GM21737 (cell line): ENCODE measurements around the gene IFNAR2.
"Not testable (repeated sequence)": the region's sequence is repeated elsewhere in the genome, so short reads cannot be mapped to it uniquely, and the experiment has no call there.

ENCODE experiments used
- ATAC-seq: cut with Tn5 transposase; IDR thresholded peaks from one replicate; pipeline ENCODE4 v1.9.1; 2021; ENCODE audit warnings: mild to moderate bottlenecking, moderate library complexity; ENCODE audit not compliant: unreplicated experiment

The IFNAR2 gene

DNA sequence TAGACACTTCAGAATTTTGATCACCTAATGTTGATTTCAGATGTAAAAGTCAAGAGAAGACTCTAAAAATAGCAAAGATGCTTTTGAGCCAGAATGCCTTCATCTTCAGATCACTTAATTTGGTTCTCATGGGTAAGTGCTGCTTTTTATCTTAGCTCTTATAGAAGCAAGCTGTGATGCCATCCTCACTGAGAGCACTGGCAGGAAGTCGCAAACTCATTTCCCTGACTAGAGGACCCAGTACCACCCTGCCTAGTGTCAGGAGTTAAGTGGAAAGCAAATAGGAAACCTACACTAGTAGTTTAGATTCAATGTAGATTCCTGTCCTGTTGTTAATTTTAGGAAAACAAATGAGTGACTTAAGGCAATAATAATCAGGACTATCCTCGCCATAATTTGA is 12.1 kb downstream of the IFNAR2 start:
- ATAC-seq: no peak

DNA sequence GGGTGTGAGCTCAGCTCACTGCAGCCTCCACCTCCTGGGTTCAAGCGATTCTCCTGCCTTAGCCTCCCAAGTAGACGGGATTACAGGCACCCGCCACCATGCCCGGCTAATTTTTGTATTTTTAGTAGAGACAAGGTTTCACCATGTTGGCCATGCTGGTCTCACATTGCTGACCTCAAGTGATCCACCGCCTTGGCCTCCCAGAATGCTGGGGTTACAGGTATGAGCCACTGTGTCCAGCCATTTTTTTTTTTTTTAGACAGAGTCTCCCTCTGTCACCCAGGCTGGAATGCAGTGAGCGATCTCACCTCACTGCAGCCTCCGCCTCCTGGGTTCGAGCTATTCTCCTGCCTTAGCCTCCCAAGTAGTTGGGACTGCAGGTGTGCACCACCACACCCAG is 13.1 kb downstream of the IFNAR2 start:
- ATAC-seq: not testable (repeated sequence)

DNA sequence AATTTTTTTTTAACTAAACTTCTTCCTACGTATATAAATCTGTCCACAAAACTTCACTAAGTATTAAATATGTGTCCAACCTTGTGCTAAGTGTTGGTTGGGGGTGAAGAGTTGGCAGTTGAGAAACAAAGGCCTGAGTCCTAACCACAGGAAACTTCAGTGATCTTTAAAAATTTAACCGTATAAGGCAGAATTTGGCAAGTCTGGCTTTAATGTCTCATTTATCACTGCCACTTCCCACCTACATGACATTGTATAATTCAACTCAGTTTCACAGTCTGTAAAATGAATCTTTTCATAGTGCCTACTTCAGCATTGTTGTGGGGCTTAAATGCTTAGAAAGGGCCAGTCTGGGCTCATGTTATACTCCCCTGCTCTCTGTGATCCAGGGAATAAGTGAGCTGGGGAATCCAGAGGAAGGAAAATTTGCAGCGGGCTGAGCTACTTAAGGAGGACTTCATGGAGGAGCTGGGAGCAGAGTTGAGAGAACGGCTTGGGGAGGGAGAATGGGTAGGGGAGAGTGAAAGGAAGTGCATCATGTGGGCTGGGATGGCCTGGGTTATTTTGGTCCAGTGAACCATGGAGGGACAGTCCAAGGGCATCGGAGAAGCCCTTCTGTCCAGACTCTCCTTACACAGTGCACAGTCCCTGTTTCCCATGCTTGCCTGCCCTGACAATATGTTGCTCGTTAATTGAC is 14.5 kb downstream of the IFNAR2 start:
- no peak for ATAC-seq

DNA sequence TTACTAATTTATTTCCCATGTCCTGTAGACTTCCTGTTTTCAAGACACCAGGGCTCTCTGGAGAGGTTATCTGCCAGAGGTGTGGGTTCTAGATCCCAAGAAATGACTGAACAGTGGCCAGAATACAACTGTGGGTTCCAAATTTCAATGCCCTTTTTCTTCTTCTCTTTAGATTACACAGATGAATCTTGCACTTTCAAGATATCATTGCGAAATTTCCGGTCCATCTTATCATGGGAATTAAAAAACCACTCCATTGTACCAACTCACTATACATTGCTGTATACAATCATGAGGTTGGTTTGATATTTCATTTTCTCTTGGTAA is 15.0 kb downstream of the IFNAR2 start:
- ATAC-seq: no peak

DNA sequence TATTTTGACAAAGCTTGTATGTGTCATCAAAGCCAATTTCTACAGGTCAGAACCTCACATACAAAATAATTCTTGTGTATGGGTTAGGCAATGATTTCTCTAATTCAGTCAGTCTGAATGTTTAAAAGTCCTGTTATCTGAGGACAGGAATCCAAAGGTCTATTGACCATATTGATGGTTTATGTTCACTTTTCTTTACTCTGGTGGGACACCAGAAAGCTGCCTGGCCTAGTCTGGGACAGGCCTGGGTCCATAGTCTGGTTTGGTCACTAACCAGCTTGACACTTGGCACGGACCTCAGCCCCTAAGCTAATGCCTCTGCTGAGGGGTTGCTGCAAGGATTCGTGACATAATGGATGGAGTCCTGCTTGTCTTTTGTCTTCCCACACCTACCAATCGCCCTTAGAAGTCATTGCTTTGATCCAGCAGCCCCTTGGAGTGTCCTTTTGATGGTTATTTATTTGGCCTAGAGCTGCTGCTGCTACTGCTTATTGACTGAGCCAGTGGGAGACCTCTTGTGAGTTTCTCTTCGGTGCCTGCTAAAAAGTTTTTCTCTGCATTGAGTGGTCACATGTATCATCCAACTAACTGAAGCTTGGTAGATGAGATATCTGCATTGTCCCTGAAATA is 15.7 kb downstream of the IFNAR2 start:
- ATAC-seq: no peak

DNA sequence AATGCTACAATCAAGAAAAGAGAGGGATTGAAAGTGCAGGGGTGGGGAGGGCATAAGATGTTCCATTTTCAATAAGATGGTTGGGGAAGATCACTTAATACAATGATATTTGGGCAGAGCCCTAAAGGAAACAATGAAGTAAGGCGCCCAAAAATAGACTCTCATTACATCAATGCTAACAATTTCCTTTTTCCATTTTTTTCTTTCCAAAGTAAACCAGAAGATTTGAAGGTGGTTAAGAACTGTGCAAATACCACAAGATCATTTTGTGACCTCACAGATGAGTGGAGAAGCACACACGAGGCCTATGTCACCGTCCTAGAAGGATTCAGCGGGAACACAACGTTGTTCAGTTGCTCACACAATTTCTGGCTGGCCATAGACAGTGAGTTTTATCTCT is 16.8 kb downstream of the IFNAR2 start:
- no peak for ATAC-seq

DNA sequence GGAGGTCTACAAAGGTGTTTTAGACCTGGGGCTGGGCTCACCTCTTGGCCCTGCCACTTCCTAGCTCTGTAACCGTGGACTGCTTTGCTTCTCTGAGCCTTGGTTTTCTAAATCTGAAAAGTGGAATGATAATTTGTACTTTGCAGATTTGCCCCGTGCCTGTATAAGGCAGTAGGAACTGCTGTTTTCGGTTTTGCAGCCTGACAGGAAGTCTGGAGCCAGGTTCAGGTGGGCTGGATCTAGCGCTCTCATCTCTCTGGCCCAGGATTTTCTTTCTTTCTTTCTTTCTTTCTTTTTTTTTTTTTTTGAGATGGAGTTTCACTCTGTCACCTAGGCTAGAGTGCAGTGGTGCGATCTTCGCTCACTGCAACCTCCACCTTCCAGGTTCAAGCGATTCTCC is 17.2 kb downstream of the IFNAR2 start:
- no peak for ATAC-seq

DNA sequence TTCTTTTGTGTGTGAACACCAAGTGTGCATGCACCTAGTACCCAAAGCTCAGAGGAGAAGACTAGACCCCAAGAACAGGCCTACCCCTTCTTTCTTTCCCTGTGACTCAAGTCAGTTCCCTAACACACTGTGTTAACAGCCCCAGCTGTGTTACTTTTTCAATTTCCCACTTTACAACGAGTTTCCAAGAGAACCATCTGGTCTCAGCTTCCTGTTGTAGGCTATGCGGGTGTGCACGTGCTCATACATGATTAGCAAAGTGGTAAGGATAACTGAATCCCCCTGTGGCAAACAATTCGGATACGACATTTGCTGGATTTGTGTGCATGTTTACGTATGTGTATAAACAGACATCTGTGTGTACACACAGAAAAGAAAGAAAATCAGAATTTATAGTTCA is 17.9 kb downstream of the IFNAR2 start:
- ATAC-seq: no peak

DNA sequence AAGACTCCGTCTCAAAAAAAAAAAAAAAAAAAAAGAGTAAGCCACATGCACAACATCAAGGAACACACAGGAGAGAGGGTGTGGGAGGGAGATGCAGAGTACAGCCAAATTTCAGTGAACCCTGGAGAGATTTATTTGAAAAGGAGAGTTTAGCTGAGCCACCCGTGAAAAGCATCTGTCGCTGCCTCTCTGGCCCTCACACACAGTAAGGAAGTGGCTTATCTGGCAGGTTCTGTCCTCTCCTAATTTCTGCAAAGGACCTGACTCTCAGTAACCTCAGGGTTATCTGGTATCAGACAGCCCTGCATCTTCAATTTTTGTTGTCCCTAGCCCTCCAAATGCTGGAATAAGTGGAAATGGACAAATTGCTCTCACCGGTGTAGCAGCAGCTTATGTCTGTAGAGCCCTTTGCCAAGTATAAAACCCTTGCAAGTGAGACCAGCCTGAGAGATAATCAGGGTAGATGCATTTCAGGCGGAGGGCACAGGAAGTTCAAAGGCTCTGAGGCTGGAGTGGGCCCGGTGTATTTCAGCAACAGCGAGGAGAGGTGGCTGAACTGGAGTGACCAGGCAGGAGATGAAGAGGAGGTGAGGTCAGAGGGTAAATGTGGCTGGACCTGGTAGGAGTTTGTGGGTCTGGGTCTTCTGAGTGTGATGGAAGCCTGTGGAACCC is 19.7 kb downstream of the IFNAR2 start:
- ATAC-seq: no peak

DNA sequence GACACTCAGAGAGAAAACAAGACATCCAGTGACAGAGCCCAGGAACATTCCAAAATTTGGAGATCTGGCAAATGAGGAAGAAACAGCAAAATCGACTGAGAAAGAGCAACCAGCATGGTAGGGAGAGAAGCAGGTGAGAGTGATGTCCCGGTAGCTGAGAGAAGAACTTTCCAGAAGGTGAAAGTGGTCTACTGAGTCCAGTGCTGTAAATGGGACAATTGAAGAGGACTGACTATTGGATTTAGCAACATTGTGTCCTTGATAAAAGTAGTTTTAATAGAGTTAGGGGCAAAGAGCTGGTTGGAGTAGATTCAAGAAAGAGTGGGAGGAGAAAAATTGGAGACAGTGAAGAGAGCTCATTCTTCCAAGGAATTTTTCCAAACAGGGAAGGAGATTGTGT is 21.4 kb downstream of the IFNAR2 start:
- no peak for ATAC-seq

DNA sequence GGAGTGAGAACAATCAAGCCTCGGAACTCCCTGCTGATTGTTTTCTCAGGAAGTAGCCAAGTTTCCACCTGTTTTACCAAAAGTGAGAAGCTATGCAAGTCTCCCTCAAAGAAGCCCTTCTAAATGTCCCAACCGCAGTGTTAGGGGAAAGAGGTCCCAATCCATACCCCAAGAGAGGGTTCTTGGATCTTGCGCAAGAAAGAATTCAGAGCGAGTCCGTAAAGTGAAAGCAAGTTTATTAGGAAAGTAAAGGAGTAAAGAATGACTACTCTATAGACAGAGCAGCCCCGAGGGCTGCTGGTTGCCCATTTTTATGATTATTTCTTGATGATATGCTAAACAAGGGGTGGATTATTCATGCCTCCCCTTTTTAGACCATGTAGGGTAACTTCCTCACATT is 23.6 kb downstream of the IFNAR2 start:
- not testable (repeated sequence) for ATAC-seq

DNA sequence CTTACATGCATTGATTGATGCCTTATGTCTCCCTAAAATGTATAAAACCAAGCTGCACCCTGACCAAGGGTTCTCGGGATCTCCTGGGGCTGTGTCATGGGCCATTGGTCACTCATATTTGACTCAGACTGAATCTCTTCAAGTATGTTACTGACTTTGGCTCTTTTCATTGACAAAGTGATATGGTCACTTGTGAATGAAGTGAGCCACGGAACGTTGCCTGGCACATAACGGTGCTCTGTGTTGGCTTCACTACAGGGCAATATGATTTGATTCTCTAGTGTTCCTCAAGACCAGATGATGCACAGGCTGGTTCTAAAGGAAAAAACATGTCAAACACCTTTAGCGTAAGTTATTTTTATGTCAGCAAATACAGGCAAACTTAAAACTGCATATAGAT is 25.0 kb downstream of the IFNAR2 start:
- no peak for ATAC-seq

DNA sequence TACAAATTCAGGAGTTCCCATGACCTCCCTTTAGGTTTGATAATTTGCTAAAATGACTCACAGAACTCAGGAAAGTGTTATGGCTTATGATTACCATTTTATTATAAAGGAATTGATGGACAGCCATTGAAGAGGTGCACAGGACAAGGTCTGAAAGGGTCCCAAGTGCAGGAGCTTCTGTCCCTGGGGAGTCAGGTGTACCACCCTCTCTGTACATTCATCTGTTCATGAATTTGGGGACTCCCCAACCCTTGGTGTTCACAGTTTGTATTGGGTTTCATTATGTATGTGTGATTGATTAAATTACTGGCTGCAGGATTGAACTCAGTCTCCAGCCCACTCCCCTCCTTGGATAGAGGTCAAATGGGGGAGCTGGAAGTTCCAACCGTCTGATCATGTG is 25.7 kb downstream of the IFNAR2 start:
- ATAC-seq: no peak

DNA sequence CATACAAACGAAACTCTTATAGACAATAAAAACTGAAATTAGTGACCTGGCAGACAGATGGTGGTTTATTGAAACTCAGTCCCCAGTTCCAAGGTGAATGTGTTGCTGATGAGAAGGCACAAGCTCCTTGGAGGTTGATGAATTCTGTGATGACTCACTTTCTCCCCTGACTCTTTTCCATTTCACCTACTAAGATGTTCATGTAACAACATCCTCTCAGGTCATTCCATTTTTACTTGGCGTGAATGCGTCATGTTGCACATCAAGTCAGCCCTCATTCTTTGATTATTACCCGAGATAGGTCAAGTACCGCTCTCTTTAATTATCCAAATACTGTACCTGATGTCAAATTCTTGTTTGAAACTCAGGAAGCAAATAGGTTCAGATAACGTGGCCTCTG is 26.3 kb downstream of the IFNAR2 start:
- no peak for ATAC-seq

DNA sequence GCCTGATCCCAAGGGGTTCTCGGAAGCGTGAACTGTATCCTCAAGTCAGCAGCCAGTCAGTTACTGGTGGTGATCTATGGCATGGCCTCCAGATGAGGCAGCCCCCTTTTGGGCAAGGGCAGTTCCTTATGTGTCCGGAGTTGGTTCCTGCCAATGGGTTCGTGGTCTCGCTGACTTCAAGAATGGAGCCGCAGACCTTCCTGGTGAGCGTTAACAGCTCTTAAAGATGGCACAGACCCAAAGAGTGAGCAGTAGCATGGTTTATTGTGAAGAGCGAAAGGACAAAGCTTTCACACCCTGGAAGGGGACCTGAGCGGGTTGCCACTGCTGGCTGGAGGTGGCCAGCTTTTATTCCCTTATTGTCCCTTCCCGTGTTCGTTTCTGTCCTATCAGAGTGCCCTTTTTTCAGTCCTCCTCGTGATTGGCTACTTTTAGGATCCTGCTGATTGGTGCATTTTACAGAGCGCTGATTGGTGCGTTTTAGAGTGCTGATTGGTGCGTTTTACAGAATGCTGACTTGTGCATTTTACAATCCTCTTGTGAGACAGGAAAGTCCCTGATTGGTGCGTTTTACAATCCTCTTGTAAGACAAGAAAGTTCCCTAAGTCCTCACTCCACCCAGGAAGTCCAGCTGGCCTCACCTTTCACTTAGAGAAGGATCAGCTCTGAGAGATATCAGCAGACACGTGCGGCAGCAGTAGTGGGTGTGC is 27.5 kb downstream of the IFNAR2 start:
- no peak for ATAC-seq

DNA sequence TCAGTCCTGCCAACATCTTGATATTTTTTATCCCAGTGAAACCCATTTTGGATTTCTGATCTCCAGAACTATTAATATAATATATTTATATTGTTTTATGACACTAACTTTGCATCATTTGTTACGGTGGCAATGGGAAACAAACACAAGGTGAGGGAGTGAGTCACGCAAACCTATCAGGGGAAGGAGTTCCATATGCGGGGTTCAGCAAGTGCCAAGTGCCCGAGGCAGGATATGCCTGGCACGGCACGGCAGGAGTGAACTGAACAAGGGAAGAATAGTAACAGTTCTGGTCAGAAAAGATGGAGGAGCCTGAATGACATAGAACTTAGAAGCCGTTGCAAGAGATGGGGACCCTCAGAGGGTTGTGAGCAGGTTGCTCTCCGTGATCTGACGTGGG is 28.7 kb downstream of the IFNAR2 start:
- no peak for ATAC-seq

DNA sequence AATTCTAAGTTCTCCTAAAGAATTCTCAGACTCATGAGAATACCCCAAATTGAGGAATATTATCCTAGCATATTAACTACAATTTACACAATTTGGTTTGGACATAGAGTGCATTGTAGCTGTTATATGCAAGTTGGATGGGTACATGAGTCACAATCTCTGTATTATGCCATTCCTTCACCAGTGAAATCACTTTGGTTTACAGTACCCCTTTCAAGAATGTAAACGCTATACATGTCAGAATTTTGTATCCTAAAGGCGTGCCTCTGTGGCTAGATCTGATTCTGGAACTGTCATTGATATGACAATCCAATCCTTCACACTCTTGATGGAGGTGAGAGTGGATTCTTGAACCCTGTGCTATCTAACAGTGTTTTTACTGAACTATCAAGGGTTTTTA is 29.7 kb downstream of the IFNAR2 start:
- no peak for ATAC-seq

DNA sequence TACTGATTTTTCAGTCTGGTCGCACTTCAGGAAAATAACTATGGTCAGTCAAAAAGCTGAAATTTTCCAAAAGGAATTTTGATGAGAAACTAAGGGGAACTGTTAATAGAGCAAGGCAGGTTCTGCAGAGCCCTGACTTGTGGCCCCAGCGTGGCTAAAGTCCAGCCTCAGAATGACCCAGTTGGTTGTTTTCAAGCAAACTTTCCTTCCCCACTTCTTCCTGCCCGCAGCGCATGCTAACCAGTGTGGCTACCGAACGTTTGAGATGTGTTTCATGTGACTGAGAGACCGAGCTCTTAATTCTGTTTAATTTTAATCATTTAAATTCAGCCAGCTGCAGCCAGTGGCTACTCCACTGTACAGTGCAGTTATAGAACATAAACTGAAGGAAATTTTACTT is 30.3 kb downstream of the IFNAR2 start:
- no peak for ATAC-seq

DNA sequence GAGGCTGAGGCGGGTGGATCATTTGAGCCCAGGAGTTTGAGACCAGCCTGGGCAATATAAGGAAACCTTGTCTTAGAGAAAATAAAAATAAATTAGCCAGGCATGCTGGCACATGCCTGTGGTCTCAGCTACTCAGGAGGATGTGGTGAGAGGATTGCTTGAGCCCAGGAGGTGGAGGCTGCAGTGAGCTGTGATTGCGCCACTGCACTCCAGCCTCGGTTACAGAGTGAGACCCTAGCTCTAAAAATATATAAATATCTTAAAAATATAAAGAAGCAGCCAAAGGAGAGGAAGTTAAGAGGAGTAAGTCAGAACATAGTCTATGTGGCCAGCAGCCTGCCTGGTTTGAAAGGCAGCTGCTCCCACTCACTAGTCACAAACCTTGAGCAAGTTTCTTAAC is 31.9 kb downstream of the IFNAR2 start:
- no peak for ATAC-seq

DNA sequence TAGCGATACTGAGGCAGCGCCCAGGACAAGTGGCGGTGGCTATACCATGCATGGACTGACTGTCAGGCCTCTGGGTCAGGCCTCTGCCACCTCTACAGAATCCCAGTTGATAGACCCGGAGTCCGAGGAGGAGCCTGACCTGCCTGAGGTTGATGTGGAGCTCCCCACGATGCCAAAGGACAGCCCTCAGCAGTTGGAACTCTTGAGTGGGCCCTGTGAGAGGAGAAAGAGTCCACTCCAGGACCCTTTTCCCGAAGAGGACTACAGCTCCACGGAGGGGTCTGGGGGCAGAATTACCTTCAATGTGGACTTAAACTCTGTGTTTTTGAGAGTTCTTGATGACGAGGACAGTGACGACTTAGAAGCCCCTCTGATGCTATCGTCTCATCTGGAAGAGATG is 33.2 kb downstream of the IFNAR2 start:
- no peak for ATAC-seq

DNA sequence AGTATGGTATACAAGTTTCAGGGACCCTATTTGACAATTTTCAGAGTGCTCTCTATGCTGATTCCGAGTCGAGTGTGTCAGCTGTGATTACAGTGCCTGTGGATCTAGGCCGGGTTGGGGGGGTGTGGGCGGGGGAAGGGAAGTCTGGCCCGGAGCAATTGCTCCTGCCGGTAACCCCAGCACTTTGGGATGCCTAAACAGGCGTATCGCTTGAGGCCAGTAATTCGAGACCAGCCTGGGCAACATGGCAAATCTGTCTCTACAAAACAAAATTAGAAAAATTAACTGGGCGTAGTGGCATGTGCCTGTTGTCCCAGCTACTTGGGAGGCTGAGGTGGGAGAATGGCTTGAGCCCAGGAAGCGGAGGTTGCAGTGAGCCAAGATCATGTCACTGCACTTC is 34.8 kb downstream of the IFNAR2 start:
- no peak for ATAC-seq

DNA sequence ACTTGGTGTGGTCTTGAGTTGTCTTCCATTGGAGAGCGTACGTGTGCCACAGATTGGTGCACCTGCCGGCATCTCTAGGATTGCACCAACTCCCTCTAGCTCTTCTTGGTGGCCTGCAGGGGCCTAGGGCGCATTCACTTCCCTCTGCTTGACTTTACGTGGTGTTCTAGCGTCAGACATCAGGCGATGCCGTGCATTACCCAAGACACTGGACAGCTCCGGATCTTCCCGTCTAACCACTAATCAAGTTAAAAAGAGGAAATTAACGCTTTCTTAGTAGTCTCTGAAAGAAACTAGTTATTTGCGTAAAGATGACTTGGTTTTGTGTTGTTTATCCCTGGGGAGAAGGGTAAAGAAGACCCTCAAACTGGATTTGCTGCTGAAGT is 35.9 kb downstream of the IFNAR2 start:
- ATAC-seq: peak; percentile 28
